AG09309 (cell line): ENCODE results near the gene BANK1.
"Not testable (repeated sequence)": the region's sequence is repeated elsewhere in the genome, so short reads cannot be mapped to it uniquely, and the experiment has no call there.

Experiments
- DNase-seq: peaks from one replicate; pipeline ENCODE4 v3.0.0-alpha.2; 2010; ENCODE audit warnings: low read depth
- H3K4me3 ChIP-seq: 2 replicates; pipeline ENCODE4 v1.5.1; 2011; ENCODE audit warnings: mild to moderate bottlenecking, low read depth, low read length, moderate library complexity; ENCODE audit not compliant: control insufficient read depth
- TF ChIP-seq, protein P1 (sequence below): IDR thresholded peaks from 2 replicates; pipeline ENCODE4 v1.5.1; 2011; ENCODE audit warnings: mild to moderate bottlenecking, low read depth, low read length, inconsistent platforms; ENCODE audit not compliant: insufficient read depth, control insufficient read depth; ENCODE audit errors: missing control alignments

BANK1 gene

DNA sequence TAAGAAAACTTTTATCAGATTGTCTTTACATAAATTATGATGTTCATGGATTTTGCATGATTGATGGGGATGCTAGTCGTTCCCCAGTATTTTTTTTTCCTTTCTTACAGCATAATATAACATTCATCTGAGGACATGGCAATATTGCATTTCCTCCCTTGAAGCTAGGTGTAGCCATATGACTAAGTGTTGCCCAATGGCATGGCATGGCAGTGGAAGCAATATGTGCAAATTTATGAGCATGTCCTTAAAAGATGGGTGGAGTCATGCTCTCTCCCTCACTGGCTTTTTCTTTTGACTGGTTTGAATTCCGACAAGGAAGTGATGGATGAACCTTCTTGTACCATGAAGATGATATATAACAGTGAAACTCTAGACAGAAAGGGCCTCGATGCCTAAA, 96.3 kb downstream of the BANK1 start:
- no peak for DNase-seq

DNA sequence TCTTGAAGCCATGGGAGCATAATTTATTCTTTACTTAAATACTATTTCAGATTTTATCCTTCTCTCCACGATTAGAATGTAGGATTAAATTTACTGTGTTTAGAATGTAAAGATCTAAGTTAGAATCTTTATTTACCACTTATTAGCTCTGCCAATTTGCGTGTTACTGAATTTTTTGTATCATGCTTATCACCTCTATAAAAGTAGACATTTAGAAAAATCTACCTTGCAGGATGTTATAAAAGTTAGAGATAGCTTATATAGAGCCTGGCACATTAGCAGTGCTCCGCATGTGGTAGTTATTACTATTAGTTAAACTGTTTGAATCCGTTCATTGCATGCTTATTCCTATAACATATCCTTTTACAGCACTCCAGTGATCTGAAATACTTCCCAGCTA, 97.9 kb downstream of the BANK1 start:
- TF ChIP-seq, protein P1, sequence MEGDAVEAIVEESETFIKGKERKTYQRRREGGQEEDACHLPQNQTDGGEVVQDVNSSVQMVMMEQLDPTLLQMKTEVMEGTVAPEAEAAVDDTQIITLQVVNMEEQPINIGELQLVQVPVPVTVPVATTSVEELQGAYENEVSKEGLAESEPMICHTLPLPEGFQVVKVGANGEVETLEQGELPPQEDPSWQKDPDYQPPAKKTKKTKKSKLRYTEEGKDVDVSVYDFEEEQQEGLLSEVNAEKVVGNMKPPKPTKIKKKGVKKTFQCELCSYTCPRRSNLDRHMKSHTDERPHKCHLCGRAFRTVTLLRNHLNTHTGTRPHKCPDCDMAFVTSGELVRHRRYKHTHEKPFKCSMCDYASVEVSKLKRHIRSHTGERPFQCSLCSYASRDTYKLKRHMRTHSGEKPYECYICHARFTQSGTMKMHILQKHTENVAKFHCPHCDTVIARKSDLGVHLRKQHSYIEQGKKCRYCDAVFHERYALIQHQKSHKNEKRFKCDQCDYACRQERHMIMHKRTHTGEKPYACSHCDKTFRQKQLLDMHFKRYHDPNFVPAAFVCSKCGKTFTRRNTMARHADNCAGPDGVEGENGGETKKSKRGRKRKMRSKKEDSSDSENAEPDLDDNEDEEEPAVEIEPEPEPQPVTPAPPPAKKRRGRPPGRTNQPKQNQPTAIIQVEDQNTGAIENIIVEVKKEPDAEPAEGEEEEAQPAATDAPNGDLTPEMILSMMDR: no peak
- no peak overlapping the region for H3K4me3 ChIP-seq

More for the DNA sequence above, 96.3 kb downstream of the BANK1 start:
- TF ChIP-seq, protein P1: no peak
- no peak overlapping the region for H3K4me3 ChIP-seq

DNA sequence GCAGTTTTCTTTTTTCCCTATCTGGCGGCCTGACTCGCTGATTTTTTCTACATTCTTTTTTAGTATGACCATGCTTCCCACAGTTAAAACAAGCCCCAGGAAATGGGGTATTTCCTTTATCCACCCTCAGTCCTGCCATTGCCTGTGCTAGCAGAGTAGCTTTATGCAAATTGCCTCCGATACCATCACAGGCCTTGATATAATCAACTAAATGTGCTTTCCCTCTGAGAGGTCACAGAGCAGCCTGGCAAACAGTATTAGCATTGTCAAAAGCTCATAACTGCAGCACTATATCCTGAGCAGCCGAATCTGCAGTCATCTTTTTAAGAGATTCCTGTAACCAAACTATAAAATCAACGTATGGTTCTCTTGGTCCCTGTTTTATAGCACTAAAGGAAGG, 115.0 kb downstream of the BANK1 start:
- not testable (repeated sequence) for DNase-seq, H3K4me3 ChIP-seq

More for the DNA sequence above, 97.9 kb downstream of the BANK1 start:
- DNase-seq: no peak

DNA sequence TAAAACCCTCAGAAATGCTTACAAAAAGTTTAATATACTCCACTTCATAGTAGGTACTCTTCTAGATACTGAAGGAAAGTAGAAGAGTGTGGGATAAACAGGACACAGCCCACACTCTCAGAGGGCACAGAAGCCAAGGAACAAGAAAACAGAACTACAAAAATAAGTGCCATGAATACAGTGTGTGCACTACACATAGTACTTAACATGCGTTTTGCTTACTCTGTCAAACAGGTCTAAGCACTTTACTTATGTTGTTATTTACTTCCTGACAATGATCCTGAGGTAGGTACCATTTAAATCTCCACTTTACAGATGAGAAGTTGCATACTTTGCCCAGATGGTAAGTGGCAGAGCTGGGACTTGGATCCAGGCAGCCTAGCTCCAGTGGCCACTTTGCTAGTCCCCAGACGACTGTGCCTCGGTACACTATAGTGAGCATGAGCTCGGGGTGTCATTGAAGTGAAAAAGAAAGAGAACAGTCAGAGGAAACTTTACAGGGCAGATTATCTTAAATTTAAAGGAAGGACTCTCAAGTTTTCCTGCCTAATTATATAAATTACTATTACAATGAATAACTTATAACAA, 120.3 kb downstream of the BANK1 start:
- TF ChIP-seq, protein P1: no peak
- H3K4me3 ChIP-seq: no peak overlapping the region
- DNase-seq: no peak

DNA sequence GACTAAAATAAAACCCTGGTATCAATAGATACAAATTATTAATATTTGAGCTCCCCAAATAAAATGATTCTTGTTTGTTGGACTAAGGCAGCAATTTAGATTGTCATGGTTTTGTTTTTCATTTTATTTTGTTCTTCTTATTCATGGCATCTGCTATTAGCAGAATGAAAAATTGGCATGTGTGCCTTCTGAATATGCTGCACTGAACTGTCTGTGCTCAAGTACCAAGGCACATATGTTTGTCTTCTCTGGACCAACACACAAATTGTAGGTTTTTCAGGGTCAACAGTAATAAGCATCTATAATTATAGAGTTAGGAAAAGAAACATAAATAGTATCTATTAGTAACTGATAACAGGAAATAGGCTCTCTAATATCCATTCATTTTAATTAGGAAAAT, 121.1 kb downstream of the BANK1 start:
- H3K4me3 ChIP-seq: no peak overlapping the region
- TF ChIP-seq, protein P1: no peak
- no peak for DNase-seq

DNA sequence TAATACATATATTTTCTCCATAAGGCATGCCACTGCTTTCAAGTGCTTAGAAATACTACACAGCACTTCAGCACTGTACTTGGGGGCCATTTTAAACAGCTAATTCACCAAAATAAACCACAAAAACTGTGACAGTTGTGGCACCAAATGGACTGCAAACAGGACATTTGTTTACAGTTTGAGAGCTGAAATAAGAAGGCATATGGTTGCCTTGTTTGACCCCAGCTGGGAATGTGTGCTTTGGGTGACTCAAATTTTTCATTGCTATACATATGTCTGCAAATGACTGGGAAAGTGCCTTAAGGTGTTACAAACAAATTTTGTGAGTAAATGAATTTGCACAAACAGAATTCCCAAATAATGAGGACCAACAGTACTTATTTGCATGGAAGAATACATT, 124.2 kb downstream of the BANK1 start:
- H3K4me3 ChIP-seq: no peak overlapping the region
- no peak for DNase-seq
- TF ChIP-seq, protein P1: no peak

DNA sequence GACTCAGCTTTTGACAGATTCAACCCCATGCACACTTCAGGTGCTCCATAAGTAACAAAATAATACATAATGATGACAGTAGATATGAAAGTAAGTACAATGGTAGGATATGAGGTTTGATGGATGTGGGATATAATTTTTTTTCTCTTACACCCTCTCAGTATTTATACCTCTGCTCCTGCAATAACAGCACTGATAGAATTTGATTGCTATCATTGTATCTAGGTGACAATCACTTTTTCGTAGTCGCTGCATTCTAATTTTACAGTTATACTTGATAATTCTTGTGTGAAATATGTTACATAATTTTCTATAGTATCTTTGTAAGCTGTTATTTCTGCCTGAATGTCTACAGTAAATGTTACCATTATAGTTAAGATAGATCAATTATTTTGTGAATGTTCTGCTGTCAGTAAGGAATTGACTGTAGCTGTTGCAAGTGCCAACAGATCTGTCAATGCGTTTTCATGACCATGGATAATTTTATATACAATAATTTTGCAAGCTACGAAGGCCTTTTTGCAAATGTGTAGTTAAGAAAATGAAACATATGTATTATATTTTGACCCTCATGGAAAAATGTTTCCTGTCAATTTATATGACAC, 128.9 kb downstream of the BANK1 start:
- DNase-seq: no peak
- TF ChIP-seq, protein P1: no peak
- H3K4me3 ChIP-seq: no peak overlapping the region
